Measurements from ENCODE around the gene RAB40B. TPM values are rescaled to one million over a fixed set of nuclear protein-coding genes. Genes with fewer than 3 reads are reported as not detected.

Gene RAB40B
- total and polyA plus RNA-seq, 11 donors: 10.9 to 37.7 (median 21.9) TPM

DNA sequence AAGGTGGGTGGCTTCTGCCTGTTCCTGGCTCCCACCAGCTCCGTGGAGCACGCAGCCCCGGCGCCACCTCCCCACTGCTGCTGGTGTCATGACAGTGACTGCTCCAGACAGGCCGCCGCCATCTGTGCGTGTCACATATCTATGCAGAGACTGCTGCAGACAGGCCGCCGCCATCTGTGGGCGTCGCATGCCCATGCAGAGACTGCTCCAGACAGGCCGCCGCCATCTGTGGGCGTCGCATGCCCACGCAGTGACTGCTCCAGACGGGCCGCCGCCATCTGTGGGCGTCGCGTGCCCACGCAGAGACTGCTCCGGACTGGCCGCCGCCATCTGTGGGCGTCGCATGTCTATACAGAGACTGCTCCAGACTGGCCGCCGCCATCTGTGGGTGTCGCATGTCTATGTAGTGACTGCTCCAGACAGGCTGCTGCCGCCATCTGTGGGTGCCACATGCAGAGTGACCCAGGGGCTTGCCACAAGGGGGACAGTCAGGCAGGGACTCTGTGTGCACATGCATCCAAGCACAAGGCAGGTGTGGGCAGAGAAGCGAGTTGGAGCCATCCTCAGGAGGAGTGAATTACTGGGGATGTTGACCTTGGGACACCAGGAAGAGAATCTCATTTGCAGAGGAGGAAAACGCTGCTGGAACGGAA is 14.7 kb upstream of the RAB40B start:
- no peak overlapping the region for H3K27ac ChIP-seq
- no peaks in the 10 kb centered on the region for H3K36me3 ChIP-seq
- intact Hi-C loops (cut with DNase I): no loop called here
- H3K4me1 ChIP-seq: peaks cover 3 to 22% (median 15%) of the 10 kb centered on the region in 12 donors
- WGBS, 4 donors: 88 to 91% (median 90%) methylated on average over 22 to 35 of the region's 35 CpGs
- TF ChIP-seq, protein P1, sequence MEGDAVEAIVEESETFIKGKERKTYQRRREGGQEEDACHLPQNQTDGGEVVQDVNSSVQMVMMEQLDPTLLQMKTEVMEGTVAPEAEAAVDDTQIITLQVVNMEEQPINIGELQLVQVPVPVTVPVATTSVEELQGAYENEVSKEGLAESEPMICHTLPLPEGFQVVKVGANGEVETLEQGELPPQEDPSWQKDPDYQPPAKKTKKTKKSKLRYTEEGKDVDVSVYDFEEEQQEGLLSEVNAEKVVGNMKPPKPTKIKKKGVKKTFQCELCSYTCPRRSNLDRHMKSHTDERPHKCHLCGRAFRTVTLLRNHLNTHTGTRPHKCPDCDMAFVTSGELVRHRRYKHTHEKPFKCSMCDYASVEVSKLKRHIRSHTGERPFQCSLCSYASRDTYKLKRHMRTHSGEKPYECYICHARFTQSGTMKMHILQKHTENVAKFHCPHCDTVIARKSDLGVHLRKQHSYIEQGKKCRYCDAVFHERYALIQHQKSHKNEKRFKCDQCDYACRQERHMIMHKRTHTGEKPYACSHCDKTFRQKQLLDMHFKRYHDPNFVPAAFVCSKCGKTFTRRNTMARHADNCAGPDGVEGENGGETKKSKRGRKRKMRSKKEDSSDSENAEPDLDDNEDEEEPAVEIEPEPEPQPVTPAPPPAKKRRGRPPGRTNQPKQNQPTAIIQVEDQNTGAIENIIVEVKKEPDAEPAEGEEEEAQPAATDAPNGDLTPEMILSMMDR (IDR thresholded peaks at IDR 0.05): no peak
- no peak for TF ChIP-seq POLR2A (IDR thresholded peaks at IDR 0.05)
- no peak overlapping the region for H3K4me3 ChIP-seq
- H3K9me3 ChIP-seq: no peaks in the 10 kb centered on the region
- no peak for ATAC-seq
- no peak for DNase-seq
- H3K27me3 ChIP-seq: peaks cover 0 to 3% (median 0%) of the 10 kb centered on the region in 9 donors

GRCh38 chr17:82710499-82711232 is 12.2 kb upstream of the RAB40B start:
- Histone ChIP-seq H3K36me3 (no peaks in the 10 kb centered on the region), H3K27me3 (peaks cover 0 to 3% (median 0%) of the 10 kb centered on the region in 9 donors), H3K27ac (no peak overlapping the region), H3K9me3 (no peaks in the 10 kb centered on the region), H3K4me3 (no peak overlapping the region), H3K4me1 (peaks cover 0 to 3% (median under 1%) of the 10 kb centered on the region in 12 donors)
- ATAC-seq (no peak), DNase-seq (no peak)
- TF ChIP-seq, protein P1 (IDR thresholded peaks at IDR 0.05): no peak
- WGBS, 4 donors: 71 to 78% (median 73%) methylated on average over 23 to 29 of the region's 29 CpGs
- intact Hi-C loops (cut with DNase I): no loop called here

GRCh38 chr17:82709676-82710498 is 11.4 kb upstream of the RAB40B start:
- 83 to 87% (median 86%) methylated on average over 22 to 25 of the region's 25 CpGs for WGBS, 4 donors
- intact Hi-C loops (cut with DNase I): no loop called here

More at GRCh38 chr17:82709676-82710498, 11.4 kb upstream of the RAB40B start:
- Histone ChIP-seq H3K4me1 (no peaks in the 10 kb centered on the region), H3K4me3 (no peak overlapping the region), H3K36me3 (no peaks in the 10 kb centered on the region), H3K27ac (no peak overlapping the region), H3K9me3 (no peaks in the 10 kb centered on the region), H3K27me3 (peaks cover 0 to 3% (median 0%) of the 10 kb centered on the region in 9 donors)
- no peak for DNase-seq
- no peak for ATAC-seq
- no peak for TF ChIP-seq POLR2A (IDR thresholded peaks at IDR 0.05)
- TF ChIP-seq, protein P1 (IDR thresholded peaks at IDR 0.05): no peak

Data from heart left ventricle (tissue), 16 donors.